GM23338 (cell line): ENCODE results near the gene STX8. TPM values are rescaled to one million over a fixed set of nuclear protein-coding genes. Genes with fewer than 3 reads are reported as not detected.

Source experiments
- ATAC-seq: fragments of 200-7000 bp; cut with Tn5 transposase; 3 replicates; pipeline ENCODE4 v1.9.1; 2020
- DNase-seq: peaks from one replicate; pipeline ENCODE4 v3.0.0-alpha.2; 2015; ENCODE audit warnings: low spot score
- H2AFZ ChIP-seq: fragments of 200-600 bp; sonication (generic); 2 replicates; pipeline ENCODE4 v1.8.0; 2016; ENCODE audit warnings: antibody characterized with exemption, mild to moderate bottlenecking, moderate library complexity
- H3F3A ChIP-seq: fragments of 200-600 bp; sonication (generic); replicated peaks from 2 replicates; pipeline ENCODE4 v1.8.0; 2017; ENCODE audit warnings: antibody characterized with exemption, mixed run types, low read depth
- H3K27ac ChIP-seq: fragments of 200-600 bp; sonication (generic); 2 replicates; pipeline ENCODE4 v1.6.1; 2016; ENCODE audit warnings: low read depth
- H3K27me3 ChIP-seq: fragments of 200-600 bp; sonication (generic); 2 replicates; pipeline ENCODE4 v1.8.0; 2016; ENCODE audit warnings: mild to moderate bottlenecking, mixed run types, moderate library complexity; ENCODE audit not compliant: insufficient read depth
- H3K36me3 ChIP-seq: fragments of 200-600 bp; sonication (generic); 2 replicates; pipeline ENCODE4 v1.8.0; 2016; ENCODE audit warnings: mild to moderate bottlenecking; ENCODE audit not compliant: insufficient read depth
- H3K4me1 ChIP-seq: fragments of 200-600 bp; sonication (generic); 2 replicates; pipeline ENCODE4 v1.8.0; 2016; ENCODE audit warnings: mild to moderate bottlenecking, moderate library complexity; ENCODE audit not compliant: insufficient read depth
- H3K4me2 ChIP-seq: fragments of 200-600 bp; sonication (generic); 2 replicates; pipeline ENCODE4 v1.7.1; 2017; ENCODE audit warnings: mixed run types
- H3K4me3 ChIP-seq: fragments of 200-600 bp; sonication (generic); 2 replicates; pipeline ENCODE4 v1.6.1; 2016; ENCODE audit warnings: mixed run types
- H3K79me2 ChIP-seq: fragments of 200-600 bp; sonication (generic); replicated peaks from 2 replicates; pipeline ENCODE4 v1.8.0; 2017; ENCODE audit warnings: mild to moderate bottlenecking; ENCODE audit not compliant: insufficient read depth
- H3K9me2 ChIP-seq: fragments of 200-600 bp; sonication (generic); 2 replicates; pipeline ENCODE4 v1.8.0; 2017; ENCODE audit not compliant: insufficient read depth
- H4K20me1 ChIP-seq: fragments of 200-600 bp; sonication (generic); replicated peaks from 2 replicates; pipeline ENCODE4 v1.8.0; 2017; ENCODE audit warnings: mild to moderate bottlenecking; ENCODE audit not compliant: insufficient read depth
- H3K27ac Mint-ChIP-seq: 2 replicates; pipeline ENCODE4 v1.8.0; 2020; ENCODE audit warnings: inconsistent platforms, mild to moderate bottlenecking, moderate library complexity, mixed read lengths
- H3K27me3 Mint-ChIP-seq: 3 replicates; pipeline ENCODE4 v1.8.0; 2022; ENCODE audit warnings: low read depth, mild to moderate bottlenecking, moderate library complexity, mixed read lengths, inconsistent platforms; ENCODE audit not compliant: insufficient read depth, poor library complexity
- H3K36me3 Mint-ChIP-seq: 3 replicates; pipeline ENCODE4 v1.8.0; 2021; ENCODE audit warnings: low read depth, mild to moderate bottlenecking, inconsistent platforms, moderate library complexity, mixed read lengths
- H3K4me1 Mint-ChIP-seq: 3 replicates; pipeline ENCODE4 v1.8.0; 2020; ENCODE audit warnings: mild to moderate bottlenecking, inconsistent platforms, mixed read lengths
- H3K4me3 Mint-ChIP-seq: 3 replicates; pipeline ENCODE4 v1.8.0; 2021; ENCODE audit warnings: moderate library complexity, mild to moderate bottlenecking, inconsistent platforms, mixed read lengths
- H3K9me3 Mint-ChIP-seq: 3 replicates; pipeline ENCODE4 v1.8.0; 2020; ENCODE audit warnings: moderate library complexity, mild to moderate bottlenecking, inconsistent platforms, mixed read lengths
- CREB1 ChIP-seq: fragments of 250-450 bp; sonication (Bioruptor Pico); IDR thresholded peaks from 2 replicates; pipeline ENCODE4 v1.5.0; 2020; ENCODE audit warnings: low read depth, mild to moderate bottlenecking, moderate library complexity
- CTCF ChIP-seq, 2 experiments: fragments of 200-600 bp in 1 of 2; sonication (generic) in 1 of 2; conservative IDR thresholded peaks; 2 replicates each; pipeline versions ENCODE4 v1.5.1 to v1.6.1; 2016 to 2017; ENCODE audit warnings: antibody characterized with exemption in 2 of 2, low read depth in 2 of 2, mild to moderate bottlenecking in 2 of 2, moderate library complexity in 1 of 2
- ETS1 ChIP-seq: IDR thresholded peaks from 2 replicates; pipeline ENCODE4 v1.6.1; 2016; ENCODE audit warnings: antibody characterized with exemption
- EZH2 ChIP-seq: fragments of 200-600 bp; sonication (generic); IDR thresholded peaks from one replicate; pipeline ENCODE4 v1.8.0; 2017; ENCODE audit warnings: antibody characterized with exemption, mild to moderate bottlenecking, low read depth; ENCODE audit not compliant: unreplicated experiment
- EZH2phosphoT487 ChIP-seq: fragments of 200-600 bp; sonication (generic); IDR thresholded peaks from one replicate; pipeline ENCODE4 v1.8.1; 2018; ENCODE audit warnings: antibody characterized with exemption; ENCODE audit not compliant: unreplicated experiment
- JUNB ChIP-seq: IDR thresholded peaks from one replicate; pipeline ENCODE4 v1.6.1; 2016; ENCODE audit warnings: antibody characterized with exemption; ENCODE audit not compliant: unreplicated experiment
- NANOG ChIP-seq: IDR thresholded peaks from 2 replicates; pipeline ENCODE4 v1.6.1; 2016; ENCODE audit warnings: antibody characterized with exemption, borderline replicate concordance
- POLR2AphosphoS5 ChIP-seq: IDR thresholded peaks from 2 replicates; pipeline ENCODE4 v1.6.1; 2016; ENCODE audit warnings: antibody characterized with exemption, low read depth
- REST ChIP-seq: IDR thresholded peaks from one replicate; pipeline ENCODE4 v1.6.1; 2018; ENCODE audit warnings: antibody characterized with exemption; ENCODE audit not compliant: unreplicated experiment
- ZNF114 ChIP-seq: fragments of 250-450 bp; sonication (Bioruptor Pico); IDR thresholded peaks from 2 replicates; pipeline ENCODE4 v1.5.0; 2020; ENCODE audit warnings: mild to moderate bottlenecking, moderate library complexity
- polyA plus RNA-seq: library from polyadenylated mRNA; unstranded; fragments of >200 nt; fragmentation: Nextera tagmentation; extraction: Ambion mirVana; gene quantifications from 2 replicates; pipeline ENCODE4 v1.2.1, GENCODE V29; 2016
- total RNA-seq: library from RNA; depleted of rRNA; stranded (reverse); fragments of >200 nt; shearing (Covaris generic); gene quantifications from 2 replicates; pipeline ENCODE4 v1.2.3, GENCODE V29; 2014

STX8 gene
- total and polyA plus RNA-seq, 2 experiments from 2014 or later = 59.4 to 82.3 TPM

- peaks cover 1% of the 10 kb centered on the region for H3K27me3 Mint-ChIP-seq
- no peaks in the 10 kb centered on the region for H3K36me3 Mint-ChIP-seq
- Histone ChIP-seq H3K9me2 (no peaks in the 10 kb centered on the region), H3K4me1 (no peaks in the 10 kb centered on the region), H3K4me3 (no peak overlapping the region), H3K27ac (no peak overlapping the region), H3K79me2 (no peaks in the 10 kb centered on the region), H3K27me3 (no peaks in the 10 kb centered on the region), H4K20me1 (no peaks in the 10 kb centered on the region), H3K4me2 (no peak overlapping the region), H3F3A (no peaks in the 10 kb centered on the region), H2AFZ (no peak overlapping the region), H3K36me3 (no peaks in the 10 kb centered on the region)
- no peak overlapping the region for H3K27ac Mint-ChIP-seq
- peak; percentile 48 for ATAC-seq
- TF ChIP-seq NANOG = no peak
- TF ChIP-seq EZH2 = no peak
- no peak for TF ChIP-seq EZH2phosphoT487
- TF ChIP-seq ETS1 = no peak
- no peak for TF ChIP-seq JUNB
- no peak overlapping the region for H3K4me3 Mint-ChIP-seq
- H3K9me3 Mint-ChIP-seq = no peaks in the 10 kb centered on the region
- DNase-seq = no peak
- H3K4me1 Mint-ChIP-seq = peaks cover 3% of the 10 kb centered on the region; the same call in 2 of the 3 replicates
These were observed 214.9 kb downstream of the STX8 start for GRCh38 chr17:9360677-9361081.

DNA sequence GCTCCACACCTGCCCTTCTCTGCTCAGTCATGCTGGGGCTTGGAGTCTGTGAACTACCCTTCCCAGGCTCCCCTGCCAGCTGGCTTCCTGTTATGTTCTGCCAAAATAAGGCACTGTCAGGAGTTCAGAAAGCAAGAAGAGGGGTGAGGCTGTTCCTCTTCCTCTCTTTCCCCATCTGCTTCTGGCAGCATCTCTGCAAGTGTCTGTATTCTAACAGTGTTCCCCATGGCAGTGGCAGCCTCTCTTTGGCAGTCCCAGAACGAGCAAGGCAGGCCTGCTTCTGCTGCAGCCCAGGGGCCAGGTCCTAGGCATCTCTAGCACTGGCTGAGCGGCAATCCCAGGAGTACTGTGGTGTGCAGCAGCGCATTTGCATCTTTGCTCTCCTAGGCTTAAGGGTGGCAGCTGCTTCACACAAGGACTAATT lies 219.1 kb downstream of the STX8 start:
- Mint-ChIP-seq H3K9me3 (peaks cover 2% of the 10 kb centered on the region; the same call in 1 of the 3 replicates), H3K4me1 (peaks cover 3% of the 10 kb centered on the region; the same call in 2 of the 3 replicates), H3K27ac (no peak overlapping the region), H3K27me3 (peaks cover 1% of the 10 kb centered on the region), H3K36me3 (no peaks in the 10 kb centered on the region), H3K4me3 (no peak overlapping the region)
- no peak overlapping the region for H3K4me3 ChIP-seq
- no peaks in the 10 kb centered on the region for H3K4me1 ChIP-seq
- ATAC-seq (no peak; the same call in 2 of the 3 replicates), DNase-seq (no peak)
- H4K20me1 ChIP-seq = no peaks in the 10 kb centered on the region
- no peak overlapping the region for H3K4me2 ChIP-seq
- H3K79me2 ChIP-seq = no peaks in the 10 kb centered on the region
- H3K36me3 ChIP-seq = no peaks in the 10 kb centered on the region
- H3K27ac ChIP-seq = no peak overlapping the region
- H3K27me3 ChIP-seq = no peaks in the 10 kb centered on the region
- H2AFZ ChIP-seq = no peak overlapping the region
- no peaks in the 10 kb centered on the region for H3F3A ChIP-seq
- no peaks in the 10 kb centered on the region for H3K9me2 ChIP-seq
- no peak for TF ChIP-seq JUNB
- TF ChIP-seq CREB1 = no peak
- no peak for TF ChIP-seq REST
- TF ChIP-seq ZNF114 = no peak
- TF ChIP-seq CTCF (conservative IDR thresholded peaks at IDR 0.05; ENCODE audit: low read depth in 2 of 2) = no peak
- TF ChIP-seq POLR2AphosphoS5 = no peak
